ENCODE measurements around the gene SKI.

The SKI gene

DNA sequence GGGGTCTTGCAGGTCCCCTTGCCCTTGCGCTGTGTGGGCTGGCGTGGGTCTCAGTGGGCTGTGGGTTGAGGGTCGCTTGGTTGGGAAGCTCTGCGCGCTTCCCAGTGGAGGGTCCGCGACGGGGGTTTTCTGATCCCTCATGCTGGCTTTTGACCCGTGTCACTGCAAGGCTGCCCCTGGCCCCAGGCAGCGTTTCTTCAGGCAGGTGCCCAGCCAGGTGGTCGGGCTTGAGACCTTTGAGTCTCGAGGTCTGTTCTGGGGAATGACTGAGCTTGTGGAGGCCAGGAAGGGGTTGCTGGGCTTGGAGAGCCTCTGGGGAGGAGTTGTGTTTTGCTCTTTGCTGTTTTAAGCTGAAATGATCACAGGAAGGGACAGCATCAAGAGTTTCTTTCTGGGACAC lies 5.3 kb downstream of the SKI start:
- ATAC-seq (replicated peaks) (no peak), DNase-seq (no peak)
- no peaks in the 10 kb centered on the region for H3K27me3 Mint-ChIP-seq
- H3K36me3 Mint-ChIP-seq (ENCODE audit: insufficient read depth), result peaks cover 99% of the 10 kb centered on the region
- peak overlapping the region; percentile 87 to 89 for H3K4me3 Mint-ChIP-seq
- H3K9me3 Mint-ChIP-seq, result no peaks in the 10 kb centered on the region
- H3K4me1 Mint-ChIP-seq (ENCODE audit: low read depth in 2 of 2), result peaks cover 65 to 78% of the 10 kb centered on the region in 2 donors
- peak overlapping the region; percentile 96 to 99 for H3K27ac Mint-ChIP-seq

DNA sequence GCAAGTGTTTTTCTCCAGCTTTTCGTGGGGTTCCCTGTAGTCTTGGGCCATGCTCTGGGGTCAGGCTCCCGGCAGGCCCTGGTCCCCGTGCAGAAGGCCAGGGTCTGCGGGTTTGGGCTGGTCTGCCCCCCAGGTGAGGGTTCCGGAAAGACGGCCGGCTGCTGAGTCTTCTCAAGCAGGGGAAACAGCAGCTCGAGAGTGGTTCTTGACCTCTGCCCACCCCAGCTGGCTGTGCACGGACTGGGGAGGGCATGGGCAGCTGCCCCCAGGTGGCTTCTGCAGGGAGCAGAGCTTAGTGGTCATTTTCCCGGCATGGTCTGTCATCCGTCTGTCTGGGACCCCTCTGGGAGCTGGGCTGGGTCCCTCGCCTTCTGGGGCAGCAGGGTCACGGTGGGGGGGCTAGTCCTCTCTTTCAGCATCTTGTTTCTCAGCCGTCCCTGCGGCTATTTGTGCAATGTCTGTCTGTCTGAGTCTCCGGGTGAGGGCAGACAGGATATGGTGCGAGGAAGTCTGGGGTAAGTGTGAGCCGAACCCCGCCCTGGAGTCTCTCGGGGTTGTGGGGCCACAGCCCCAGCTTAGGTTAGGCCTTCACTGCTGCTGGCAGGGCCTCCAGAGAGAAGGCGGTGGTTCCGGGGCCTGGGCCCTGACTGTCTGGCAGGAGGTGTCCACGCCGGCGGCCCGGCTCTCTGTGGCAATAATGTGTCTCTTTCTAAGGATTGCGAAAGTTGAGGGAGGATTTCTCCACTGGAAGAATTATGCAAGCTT lies 6.1 kb downstream of the SKI start:
- H3K4me1 Mint-ChIP-seq (ENCODE audit: low read depth in 2 of 2), result peaks cover 65 to 74% of the 10 kb centered on the region in 2 donors

DNA sequence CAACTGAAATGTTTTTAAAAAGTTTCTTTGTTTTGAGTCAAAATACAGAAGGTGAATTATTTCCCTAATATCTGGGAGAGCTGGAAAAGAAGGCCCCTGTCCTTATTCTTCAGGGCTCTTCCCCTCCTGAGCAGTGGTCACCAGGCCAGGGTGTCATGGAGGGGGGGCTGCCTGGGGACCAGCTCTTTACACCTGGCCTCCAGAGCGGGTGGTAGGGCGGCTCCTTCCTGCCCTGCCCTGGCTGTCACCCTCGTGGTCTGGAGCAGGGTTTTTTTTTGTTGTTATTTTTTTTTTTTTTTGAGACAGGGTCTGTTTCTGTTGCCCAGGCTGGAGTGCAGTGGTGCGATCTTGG lies 6.6 kb downstream of the SKI start:
- H3K9me3 Mint-ChIP-seq, result no peaks in the 10 kb centered on the region
- peak overlapping the region; percentile 87 to 89 for H3K4me3 Mint-ChIP-seq
- peak overlapping the region; percentile 96 to 99 for H3K27ac Mint-ChIP-seq
- peak; percentile 52 to 58 (median 53) for DNase-seq
- ATAC-seq (replicated peaks), result peak; percentile 39
- H3K4me1 Mint-ChIP-seq (ENCODE audit: low read depth in 2 of 2), result peaks cover 66 to 74% of the 10 kb centered on the region in 2 donors
- H3K36me3 Mint-ChIP-seq (ENCODE audit: insufficient read depth), result peaks cover 100% of the 10 kb centered on the region
- H3K27me3 Mint-ChIP-seq, result no peaks in the 10 kb centered on the region

More for the DNA sequence above, 6.1 kb downstream of the SKI start:
- ATAC-seq (replicated peaks), result peak; percentile 72
- DNase-seq, result peak; percentile 82 to 85 (median 83)
- Mint-ChIP-seq H3K9me3 (no peaks in the 10 kb centered on the region), H3K4me3 (peak overlapping the region; percentile 87 to 89), H3K27me3 (no peaks in the 10 kb centered on the region), H3K36me3 (ENCODE audit: insufficient read depth) (peaks cover 100% of the 10 kb centered on the region), H3K27ac (peak overlapping the region; percentile 96 to 99)

DNA sequence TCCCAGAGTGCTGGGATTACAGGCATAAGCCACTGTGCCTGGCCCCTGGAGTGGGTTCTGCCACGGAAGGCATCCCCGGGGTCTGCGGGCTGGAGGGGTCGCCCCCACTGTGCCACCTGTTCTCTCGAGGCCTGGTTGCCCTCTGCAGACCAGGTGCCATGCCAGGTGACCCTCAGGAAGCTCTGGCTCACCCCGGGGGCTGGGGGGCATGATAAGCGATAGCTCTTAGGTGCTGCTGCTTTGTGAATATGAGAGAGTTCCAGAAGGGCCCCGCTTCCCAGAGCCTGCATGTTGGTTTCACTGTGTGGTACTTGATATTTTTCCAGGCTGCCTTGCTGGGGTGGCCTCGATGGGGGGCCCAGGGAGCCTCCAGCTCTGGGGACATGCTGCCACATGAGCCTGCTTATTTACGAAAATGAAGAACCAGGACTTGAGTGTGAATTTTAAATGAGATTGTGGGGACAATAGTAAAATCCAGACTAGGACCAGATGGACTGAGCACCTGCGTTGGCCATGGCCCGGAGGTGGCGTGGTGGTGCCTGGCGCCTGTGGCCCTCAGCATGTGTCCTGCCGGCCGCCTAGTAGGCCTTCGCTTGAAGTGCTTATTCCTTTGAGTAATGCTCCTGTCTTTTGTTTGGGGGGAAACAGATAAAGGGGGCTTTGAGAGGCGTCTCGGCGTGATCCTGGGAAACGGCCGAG lies 7.3 kb downstream of the SKI start:
- Mint-ChIP-seq H3K27me3 (no peaks in the 10 kb centered on the region), H3K4me1 (ENCODE audit: low read depth in 2 of 2) (peaks cover 72 to 77% of the 10 kb centered on the region in 2 donors), H3K4me3 (peak overlapping the region; percentile 87 to 89), H3K9me3 (no peaks in the 10 kb centered on the region), H3K36me3 (ENCODE audit: insufficient read depth) (peaks cover 100% of the 10 kb centered on the region), H3K27ac (peak overlapping the region; percentile 96 to 99)
- ATAC-seq (replicated peaks), result no peak
- DNase-seq, result no peak

DNA sequence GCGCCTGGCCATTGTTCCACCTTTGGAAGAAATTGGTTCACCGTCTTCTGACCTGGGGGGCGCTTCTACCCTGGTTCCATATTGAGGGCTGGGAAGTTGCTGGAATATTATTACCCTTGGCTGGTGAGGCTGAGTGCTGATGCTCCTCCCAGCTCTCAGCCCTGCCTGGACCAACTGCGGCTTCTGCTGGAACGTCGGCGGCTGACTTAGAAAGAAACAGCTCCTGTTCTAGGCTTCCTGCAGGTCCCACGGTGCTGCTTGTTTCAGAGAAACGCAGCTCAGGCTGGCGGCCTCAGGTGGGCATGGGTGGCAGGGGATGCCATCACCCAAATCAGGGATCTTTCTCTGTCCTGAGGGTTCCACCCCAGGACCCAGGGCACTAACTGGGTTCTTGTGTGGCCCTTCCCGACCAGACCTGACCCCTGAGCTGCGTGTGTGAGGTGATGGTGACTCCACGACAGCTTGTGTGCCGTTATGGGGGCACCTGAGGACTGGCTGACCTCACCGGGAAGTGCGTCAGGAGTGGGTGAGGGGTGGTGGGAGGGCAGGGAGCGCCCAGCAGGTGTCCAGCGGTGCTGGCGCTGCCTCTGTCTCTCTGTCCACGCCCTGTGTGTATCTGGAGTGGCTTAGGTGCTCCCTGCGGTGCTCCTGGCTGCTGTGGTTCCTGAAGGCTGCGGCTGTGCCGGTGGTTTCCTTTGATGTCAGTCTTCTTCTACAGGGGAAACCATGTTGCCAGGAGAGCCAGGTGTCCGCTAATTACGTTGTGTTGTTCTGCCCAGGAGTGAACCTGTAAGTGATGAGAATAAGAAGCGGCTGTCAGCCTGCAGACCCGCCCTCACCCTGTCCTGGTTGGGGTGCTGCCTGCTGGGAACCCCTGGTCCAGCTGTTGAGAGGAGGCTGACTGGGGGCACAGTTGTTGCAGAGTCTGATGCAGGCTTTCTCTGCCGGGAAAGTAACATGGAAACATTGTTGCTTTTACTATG lies 8.9 kb downstream of the SKI start:
- peak overlapping the region; percentile 96 to 99 for H3K27ac Mint-ChIP-seq
- no peaks in the 10 kb centered on the region for H3K9me3 Mint-ChIP-seq
- no peaks in the 10 kb centered on the region for H3K27me3 Mint-ChIP-seq
- H3K36me3 Mint-ChIP-seq (ENCODE audit: insufficient read depth), result peaks cover 100% of the 10 kb centered on the region
- peaks cover 70 to 71% of the 10 kb centered on the region in 2 donors for H3K4me1 Mint-ChIP-seq (ENCODE audit: low read depth in 2 of 2)
- H3K4me3 Mint-ChIP-seq, result peak overlapping the region; percentile 55 to 66
- DNase-seq (no peak), ATAC-seq (replicated peaks) (peak; percentile 4)

DNA sequence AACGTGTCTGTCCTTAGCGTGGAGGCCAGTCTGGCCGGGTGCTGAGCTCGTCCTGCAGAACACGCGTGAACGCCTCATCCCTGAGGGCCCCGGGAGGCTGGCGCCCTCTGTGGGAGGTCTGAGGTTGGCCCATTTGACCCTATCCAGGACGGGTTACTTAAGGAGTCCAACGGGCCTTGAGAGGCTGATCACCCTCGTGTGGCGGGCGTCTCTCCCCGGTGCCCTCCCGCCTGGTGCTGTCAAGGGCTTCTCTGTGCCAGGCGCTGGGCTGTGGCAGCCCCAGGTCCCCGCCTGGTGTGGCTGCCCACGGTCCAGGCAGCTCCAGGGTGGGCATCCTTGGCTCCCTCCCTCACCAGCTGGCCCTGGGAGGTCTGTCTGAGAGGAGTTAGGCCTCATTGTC lies 9.7 kb downstream of the SKI start:
- peak overlapping the region; percentile 55 to 66 for H3K4me3 Mint-ChIP-seq
- ATAC-seq (replicated peaks), result no peak
- H3K27ac Mint-ChIP-seq, result peak overlapping the region; percentile 96 to 99
- H3K9me3 Mint-ChIP-seq, result no peaks in the 10 kb centered on the region
- no peak for DNase-seq
- H3K27me3 Mint-ChIP-seq, result no peaks in the 10 kb centered on the region
- H3K36me3 Mint-ChIP-seq (ENCODE audit: insufficient read depth), result peaks cover 100% of the 10 kb centered on the region
- H3K4me1 Mint-ChIP-seq (ENCODE audit: low read depth in 2 of 2), result peaks cover 65 to 70% of the 10 kb centered on the region in 2 donors

DNA sequence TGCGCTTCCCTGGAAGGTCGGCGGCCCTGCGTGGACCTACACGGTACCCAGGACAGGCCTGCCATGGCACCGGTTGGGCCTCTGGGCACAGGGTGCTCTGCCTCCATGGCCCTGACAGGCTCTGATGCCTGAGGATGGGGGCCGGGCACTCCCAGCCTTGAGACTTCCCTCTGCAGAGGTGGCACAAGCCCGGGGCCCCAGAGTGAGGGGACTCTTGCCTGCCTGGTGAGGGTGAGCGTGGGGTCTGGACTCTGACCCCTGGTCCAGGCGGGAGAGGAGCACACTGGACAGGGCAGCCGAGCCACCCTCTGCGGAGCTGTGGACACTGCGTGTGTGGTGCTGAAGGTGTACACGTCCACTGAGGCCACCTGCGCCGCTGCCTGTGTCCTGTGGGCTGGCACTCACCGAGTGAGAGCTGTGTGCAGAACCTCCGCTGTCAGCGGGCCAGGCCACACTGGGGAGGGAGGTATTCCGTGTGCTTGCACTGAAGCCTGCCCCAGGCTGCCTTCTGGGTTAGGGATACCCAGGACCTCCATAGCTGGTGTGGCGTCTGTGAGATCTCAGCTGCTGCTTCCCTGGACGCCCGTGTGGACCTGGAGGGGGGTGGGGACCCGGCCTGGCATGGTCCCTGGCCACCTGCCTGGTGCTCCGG lies 10.4 kb downstream of the SKI start:
- peaks cover 62 to 70% of the 10 kb centered on the region in 2 donors for H3K4me1 Mint-ChIP-seq (ENCODE audit: low read depth in 2 of 2)
- no peaks in the 10 kb centered on the region for H3K9me3 Mint-ChIP-seq
- H3K4me3 Mint-ChIP-seq, result peak overlapping the region in 1 of 2 donors; percentile 56
- DNase-seq, result no peak
- peak overlapping the region; percentile 92 to 99 for H3K27ac Mint-ChIP-seq
- H3K27me3 Mint-ChIP-seq, result no peaks in the 10 kb centered on the region
- peaks cover 100% of the 10 kb centered on the region for H3K36me3 Mint-ChIP-seq (ENCODE audit: insufficient read depth)
- no peak for ATAC-seq (replicated peaks)

DNA sequence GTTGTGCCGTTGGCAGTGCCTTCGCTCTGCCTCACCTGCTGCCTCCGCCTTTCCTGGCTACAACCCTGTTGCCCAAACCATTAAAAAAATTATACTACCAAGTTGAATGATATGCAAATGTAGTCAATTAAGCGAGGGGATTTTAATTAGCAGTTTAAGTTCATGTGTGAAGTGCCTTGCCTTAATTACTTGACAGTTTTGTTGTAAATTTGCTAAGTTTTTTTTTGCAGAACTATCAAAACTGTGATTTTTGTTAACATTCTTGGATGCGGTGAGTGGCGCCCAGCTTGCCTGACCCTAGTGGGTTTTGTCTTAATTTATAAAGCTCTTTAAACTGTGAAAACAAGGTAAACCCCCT lies 10.9 kb downstream of the SKI start:
- Mint-ChIP-seq H3K4me1 (ENCODE audit: low read depth in 2 of 2) (peaks cover 61 to 69% of the 10 kb centered on the region in 2 donors), H3K27ac (peak overlapping the region; percentile 83 to 92)

DNA sequence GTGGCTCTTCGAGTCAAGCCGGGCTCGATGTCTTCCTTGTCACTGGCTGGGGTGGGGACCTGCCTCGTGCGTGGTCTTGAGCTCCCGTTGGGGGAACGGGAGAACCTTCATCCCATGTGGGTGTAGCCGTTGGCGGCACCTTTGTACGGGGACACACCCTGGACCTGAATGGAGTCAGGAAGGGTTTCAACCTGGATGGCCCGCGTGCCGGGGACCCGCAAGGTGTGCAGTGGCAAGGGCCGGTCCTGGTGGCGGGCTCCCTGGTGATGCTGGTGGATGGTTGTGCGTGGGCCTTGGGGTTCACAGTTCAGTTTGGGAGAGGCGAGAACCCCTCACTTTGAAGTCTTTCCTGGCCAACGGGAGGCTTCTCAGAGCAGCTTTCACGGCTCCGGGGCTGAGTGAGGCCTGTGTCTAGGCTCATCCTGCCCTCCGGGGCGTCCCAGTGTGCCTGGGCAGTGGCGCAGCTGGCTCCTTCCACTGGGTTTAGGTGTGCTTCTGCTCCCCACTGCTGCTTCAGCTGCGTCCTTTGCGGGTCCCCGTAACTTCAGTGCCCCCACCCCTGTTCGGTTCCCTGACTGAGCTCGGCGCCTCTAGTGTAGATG lies 11.4 kb downstream of the SKI start:
- ATAC-seq (replicated peaks) (no peak), DNase-seq (no peak)
- Mint-ChIP-seq H3K27me3 (no peaks in the 10 kb centered on the region), H3K4me1 (ENCODE audit: low read depth in 2 of 2) (peaks cover 59 to 65% of the 10 kb centered on the region in 2 donors), H3K9me3 (no peaks in the 10 kb centered on the region), H3K36me3 (ENCODE audit: insufficient read depth) (peaks cover 94% of the 10 kb centered on the region), H3K27ac (peak overlapping the region; percentile 83 to 92), H3K4me3 (peak overlapping the region; percentile 4 to 56)

More for the DNA sequence above, 10.9 kb downstream of the SKI start:
- H3K27me3 Mint-ChIP-seq, result no peaks in the 10 kb centered on the region
- peaks cover 99% of the 10 kb centered on the region for H3K36me3 Mint-ChIP-seq (ENCODE audit: insufficient read depth)
- ATAC-seq (replicated peaks) (no peak), DNase-seq (no peak)
- H3K4me3 Mint-ChIP-seq, result peak overlapping the region; percentile 4 to 56
- H3K9me3 Mint-ChIP-seq, result no peaks in the 10 kb centered on the region

DNA sequence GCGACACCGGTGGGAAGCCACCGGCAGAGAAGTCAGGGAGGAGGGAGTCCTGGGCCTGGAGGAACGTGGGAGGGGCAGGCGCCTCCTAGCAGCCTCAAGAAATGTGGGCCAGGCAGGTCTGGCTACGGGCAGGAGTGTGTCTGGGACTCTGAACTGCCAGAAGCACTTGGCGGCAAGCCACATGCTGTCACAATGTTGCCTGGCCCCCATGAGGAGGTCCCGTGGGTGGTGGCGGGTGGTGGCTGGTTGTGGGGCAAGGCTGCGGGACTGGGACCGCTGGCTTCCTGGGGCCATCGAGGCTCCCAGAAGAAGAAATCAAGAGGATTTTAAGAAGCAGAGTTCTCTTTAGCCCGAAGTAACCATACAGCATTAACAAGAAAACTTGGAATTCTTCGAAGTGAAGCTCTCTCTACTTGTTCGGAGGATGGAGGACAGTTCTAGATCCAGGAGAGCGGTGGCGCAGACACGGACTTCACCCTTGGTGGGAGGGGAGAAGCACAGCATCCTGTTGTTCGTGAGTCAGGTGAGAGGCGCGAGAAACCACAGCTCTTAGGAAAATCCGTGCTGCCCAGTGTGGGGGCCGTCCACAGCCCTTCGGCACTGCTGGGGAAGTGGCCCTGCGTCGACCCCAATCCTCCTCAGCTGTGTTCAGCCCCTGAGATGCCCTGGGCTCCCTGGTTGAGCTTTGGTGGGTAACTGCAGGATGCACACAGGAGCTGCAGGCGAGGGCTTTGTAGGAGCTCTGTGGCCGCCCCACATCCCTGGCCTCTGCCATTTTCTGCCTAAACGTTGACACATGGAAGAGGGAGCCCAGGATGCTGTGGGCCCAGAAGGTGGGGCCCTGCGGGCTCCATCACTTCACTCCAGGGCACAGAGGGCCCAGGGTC lies 12.4 kb downstream of the SKI start:
- ATAC-seq (replicated peaks) (peak; percentile 30), DNase-seq (no peak)
- Mint-ChIP-seq H3K36me3 (ENCODE audit: insufficient read depth) (peaks cover 84% of the 10 kb centered on the region), H3K4me1 (ENCODE audit: low read depth in 2 of 2) (peaks cover 58 to 59% of the 10 kb centered on the region in 2 donors), H3K27ac (peak overlapping the region; percentile 69 to 92), H3K27me3 (no peaks in the 10 kb centered on the region), H3K9me3 (no peaks in the 10 kb centered on the region), H3K4me3 (peak overlapping the region in 1 of 2 donors; percentile 56)

DNA sequence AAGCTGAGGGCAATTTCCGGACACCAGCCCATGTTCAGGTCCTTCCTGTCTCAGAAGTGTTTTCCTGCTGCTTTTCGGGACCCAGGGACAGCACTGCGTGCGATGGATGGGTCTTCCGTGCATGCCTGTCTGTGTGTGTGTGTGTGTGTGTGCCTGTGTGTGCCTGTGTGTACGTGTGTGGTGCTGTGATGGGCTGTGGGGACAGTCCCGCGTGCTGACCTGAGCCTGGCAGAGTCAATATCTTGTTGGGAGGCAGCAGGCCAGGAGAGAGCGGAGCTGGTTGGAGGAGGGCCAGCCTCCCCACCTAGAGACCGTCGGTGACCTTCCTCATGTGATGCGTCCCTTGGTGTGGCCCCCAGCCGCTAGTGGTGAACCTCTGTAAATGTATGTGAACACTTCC lies 13.7 kb downstream of the SKI start:
- H3K27me3 Mint-ChIP-seq, result no peaks in the 10 kb centered on the region
- H3K36me3 Mint-ChIP-seq (ENCODE audit: insufficient read depth), result peaks cover 70% of the 10 kb centered on the region
- ATAC-seq (replicated peaks) (no peak), DNase-seq (no peak)
- peak overlapping the region in 1 of 2 donors; percentile 64 for H3K4me3 Mint-ChIP-seq
- peak overlapping the region; percentile 67 to 92 for H3K27ac Mint-ChIP-seq
- no peaks in the 10 kb centered on the region for H3K9me3 Mint-ChIP-seq
- H3K4me1 Mint-ChIP-seq (ENCODE audit: low read depth in 2 of 2), result peaks cover 57 to 59% of the 10 kb centered on the region in 2 donors
